HepG2 (cell line): ENCODE measurements around the gene TMEM114.

ENCODE experiments used
- CBX1 ChIP-seq: IDR thresholded peaks from one replicate; pipeline ENCODE4 v1.6.1; 2016; ENCODE audit warnings: antibody characterized with exemption, low read depth
- EZH2 ChIP-seq: conservative IDR thresholded peaks from 2 replicates; pipeline ENCODE4 v1.6.1; 2012; ENCODE audit warnings: mild to moderate bottlenecking, low read depth, low read length, moderate library complexity
- KDM4B ChIP-seq: sonication (generic); formaldehyde crosslinking; IDR thresholded peaks from 2 replicates; pipeline ENCODE4 v1.4.0; 2020; ENCODE audit warnings: missing genetic modification reagents
- ONECUT2 ChIP-seq: sonication (generic); formaldehyde crosslinking; IDR thresholded peaks from 2 replicates; pipeline ENCODE4 v1.4.0; 2020; ENCODE audit warnings: missing genetic modification reagents
- POLR2AphosphoS2 ChIP-seq: IDR thresholded peaks from 2 replicates; pipeline ENCODE4 v1.6.1; 2011; ENCODE audit warnings: low read depth, low read length, improper control_type of control experiment
- SUZ12 ChIP-seq: fragments of 150-350 bp; IDR thresholded peaks from 2 replicates; pipeline ENCODE4 v1.6.1; 2014; ENCODE audit warnings: low read depth, low read length
- USF2 ChIP-seq, 2 experiments: sonication (generic) in 1 of 2; formaldehyde crosslinking in 1 of 2; IDR thresholded peaks; 2 replicates each; pipeline versions ENCODE4 v1.5.1 to v1.6.1; 2011 to 2020; ENCODE audit warnings: borderline replicate concordance in 1 of 2, low read depth in 1 of 2, low read length in 1 of 2, mild to moderate bottlenecking in 1 of 2, missing genetic modification reagents in 1 of 2, moderate library complexity in 1 of 2
- YY1 ChIP-seq: IDR thresholded peaks from 2 replicates; pipeline ENCODE4 v1.6.1; 2011; ENCODE audit warnings: low read length, low read depth, moderate library complexity, mild to moderate bottlenecking; ENCODE audit not compliant: insufficient read depth, insufficient replicate concordance
- ZNF790 ChIP-seq: sonication (generic); formaldehyde crosslinking; IDR thresholded peaks from 2 replicates; pipeline ENCODE4 v1.8.0; 2022; ENCODE audit warnings: missing genetic modification reagents, mild to moderate bottlenecking, borderline replicate concordance

GRCh38 chr16:8577678-8578304, 12.5 kb downstream of the TMEM114 start:
- TF ChIP-seq ONECUT2 (CRISPR knock-in tag) (no peak), POLR2AphosphoS2 (no peak), EZH2 (no peak), CBX1 (no peak), KDM4B (no peak), SUZ12 (no peak), YY1 (no peak), USF2 (IDR thresholded peaks at IDR 0.05; ENCODE audit: low read depth, low read length) (no peak), USF2 (CRISPR knock-in tag; IDR thresholded peaks at IDR 0.05; ENCODE audit: borderline replicate concordance) (no peak), ZNF790 (no peak)
